HG02623 (cell line): Measurements from ENCODE around the gene KRT24.

Experiments
- ATAC-seq: cut with Tn5 transposase; IDR thresholded peaks from one replicate; pipeline ENCODE4 v1.9.1; 2021; ENCODE audit warnings: moderate library complexity; ENCODE audit not compliant: unreplicated experiment

The KRT24 gene

GRCh38 chr17:40695874-40696472 is 7.6 kb downstream of the KRT24 start:
- no peak for ATAC-seq

GRCh38 chr17:40694584-40694983 is 9.0 kb downstream of the KRT24 start:
- no peak for ATAC-seq

DNA sequence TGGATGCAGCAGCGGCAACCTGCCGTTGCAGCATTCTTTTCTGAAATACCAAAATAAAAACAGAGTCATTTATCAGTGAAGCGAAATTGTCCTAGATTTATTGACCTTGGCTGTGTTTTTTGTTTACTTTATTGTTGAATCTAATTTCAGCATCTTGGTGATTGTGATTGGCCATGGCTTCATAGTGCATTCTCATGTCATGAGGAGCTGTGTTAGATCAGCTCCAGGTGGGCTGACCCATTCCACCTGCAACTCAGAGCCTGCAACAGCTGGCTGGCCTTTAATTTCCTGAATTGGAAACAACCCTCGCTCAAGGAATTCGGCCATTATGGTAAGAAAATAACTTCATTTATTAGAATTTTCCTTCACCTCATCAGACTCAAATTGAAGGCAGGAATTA is 16.4 kb downstream of the KRT24 start:
- ATAC-seq, result no peak

DNA sequence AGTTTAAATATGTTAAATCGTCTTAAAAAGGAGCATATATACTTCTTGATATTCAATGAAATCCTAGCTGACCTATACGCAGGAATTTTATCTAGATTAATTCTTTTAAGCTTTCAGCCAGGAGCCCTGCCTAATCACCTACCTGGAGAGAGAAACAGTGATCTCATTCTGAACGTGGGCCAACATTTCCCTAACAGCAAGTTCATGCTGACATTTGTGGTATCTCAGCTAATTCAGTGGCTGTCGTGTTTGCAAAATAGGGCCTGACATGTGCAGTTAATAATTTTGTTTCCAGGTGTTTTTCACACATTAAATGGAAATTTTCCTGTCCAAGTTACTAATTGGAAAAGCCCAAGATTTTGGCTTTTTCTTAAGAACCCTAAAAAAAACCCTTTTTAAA is 17.4 kb downstream of the KRT24 start:
- no peak for ATAC-seq

- ATAC-seq, result no peak
Measured at GRCh38 chr17:40680998-40681397, 22.6 kb downstream of the KRT24 start.

DNA sequence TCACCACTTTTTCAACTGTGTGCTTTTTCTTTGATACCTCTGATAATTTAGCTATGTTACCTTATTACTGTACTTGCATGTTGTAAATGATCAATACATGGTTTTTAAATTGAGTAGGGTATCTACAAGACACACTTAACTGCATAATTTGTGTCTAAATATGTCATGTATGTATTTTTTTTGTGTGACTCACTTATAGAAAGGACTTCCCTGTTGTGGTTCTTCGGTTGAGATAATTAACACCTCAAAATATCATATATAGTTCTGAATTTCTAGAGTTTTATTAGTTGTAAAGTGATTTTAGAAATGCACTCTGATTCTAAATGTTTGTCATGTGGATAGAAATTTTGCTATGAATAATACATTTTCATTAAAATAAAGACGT is 24.0 kb downstream of the KRT24 start:
- no peak for ATAC-seq

GRCh38 chr17:40678902-40679522 is 24.5 kb downstream of the KRT24 start:
- ATAC-seq, result no peak

DNA sequence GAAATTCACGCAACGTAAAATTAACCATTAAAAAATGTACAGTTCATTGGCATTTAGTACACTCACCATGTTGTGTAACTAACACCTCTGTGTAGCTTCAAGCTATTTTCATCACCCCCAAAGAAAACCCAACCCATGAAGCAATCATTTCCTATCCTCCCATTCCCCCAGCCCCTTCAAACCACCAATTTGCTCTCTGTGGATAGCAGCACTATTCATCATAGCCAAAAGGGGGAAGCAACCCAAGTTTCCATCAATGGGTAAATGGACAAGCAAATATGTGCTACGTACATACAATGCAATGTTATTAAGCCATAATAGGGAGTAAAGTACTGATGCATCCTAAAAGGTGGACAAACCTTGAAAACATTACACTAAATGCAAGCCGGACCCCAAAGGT is 27.6 kb downstream of the KRT24 start:
- ATAC-seq, result no peak

- no peak for ATAC-seq
Measured at GRCh38 chr17:40672654-40673053, 30.9 kb downstream of the KRT24 start.

DNA sequence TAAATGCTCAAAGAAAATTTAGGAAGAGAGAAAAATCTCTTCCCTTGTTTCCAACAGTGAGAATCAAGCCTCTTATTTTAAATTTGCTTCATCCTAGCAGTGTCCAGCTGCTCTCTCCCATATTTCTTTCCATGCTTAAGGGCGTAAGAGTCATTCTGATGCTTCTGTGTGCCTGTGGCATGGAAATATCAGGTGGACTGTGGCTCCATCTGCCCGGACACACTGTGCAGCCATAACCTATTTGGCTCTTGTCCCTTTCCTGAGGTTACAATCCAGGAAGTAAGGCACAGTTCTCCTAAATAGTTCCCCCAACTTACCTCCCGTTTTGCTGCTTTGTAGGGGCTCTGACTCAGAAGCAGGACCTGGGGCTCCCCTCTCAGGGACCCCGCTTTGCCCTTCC is 32.3 kb downstream of the KRT24 start:
- no peak for ATAC-seq

DNA sequence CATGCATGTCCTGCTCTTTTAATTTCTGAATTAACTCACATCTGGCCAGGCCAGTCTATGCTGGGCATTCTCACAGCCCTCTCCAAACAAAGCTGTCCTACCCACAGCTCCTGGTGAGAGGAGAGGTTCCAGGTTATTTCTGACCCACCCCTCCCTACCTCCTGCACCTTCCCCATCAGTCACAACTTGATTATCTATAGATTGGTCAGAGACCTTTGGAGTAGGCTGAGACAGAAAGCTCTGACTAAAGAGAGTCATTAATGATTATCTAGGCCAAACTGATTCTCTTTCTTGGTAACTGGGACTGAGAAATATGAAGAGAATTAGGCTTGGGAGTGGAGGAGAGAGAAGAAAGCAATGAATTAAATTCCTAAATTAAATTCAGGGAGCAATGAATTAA is 37.2 kb downstream of the KRT24 start:
- no peak for ATAC-seq

GRCh38 chr17:40664582-40665333 is 38.8 kb downstream of the KRT24 start, which contains the start of gene KRT222:
TSS of gene KRT222 (minus strand) at chr17:40665177. CDS start at chr17:40665099, 78 bp downstream.
- ATAC-seq, result no peak

DNA sequence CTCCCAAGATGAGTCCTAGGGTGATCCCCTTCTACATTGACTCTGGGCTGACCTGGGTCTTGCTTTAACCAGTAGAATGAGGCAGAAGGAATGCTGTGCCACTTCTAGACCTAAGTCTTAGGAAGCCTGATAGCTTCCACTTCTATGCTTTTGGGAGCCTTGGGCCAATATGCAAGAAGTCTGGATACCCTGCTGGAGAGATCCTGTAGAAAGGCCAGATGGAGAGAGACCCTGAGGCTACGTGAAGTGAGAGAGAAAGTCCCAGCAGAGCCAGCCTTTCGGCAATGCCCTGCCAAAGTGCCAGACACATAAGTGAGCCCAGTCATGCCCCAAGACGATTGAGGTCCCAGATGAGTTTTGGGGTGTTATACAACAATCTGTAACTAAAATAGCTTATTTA is 40.3 kb downstream of the KRT24 start:
- no peak for ATAC-seq

DNA sequence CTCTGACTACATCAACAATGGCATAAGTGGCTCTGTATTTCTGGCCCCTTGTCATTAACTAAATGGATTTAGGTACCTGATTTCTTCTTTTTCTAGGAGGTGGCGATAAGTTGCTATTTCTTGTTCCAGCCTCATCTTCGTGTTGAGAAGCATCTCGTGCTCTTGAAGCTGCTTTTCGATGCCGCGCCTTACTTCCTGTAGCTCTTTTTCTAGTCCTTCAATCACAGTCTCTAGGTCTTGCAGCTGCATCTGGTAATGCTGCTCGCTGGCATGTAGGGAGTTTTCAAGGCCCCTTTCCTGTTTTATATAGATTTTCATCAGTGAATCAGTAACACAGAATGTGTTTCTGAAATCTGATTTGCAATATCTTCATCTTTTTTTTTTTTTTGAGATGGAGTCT is 43.6 kb downstream of the KRT24 start:
- no peak for ATAC-seq

GRCh38 chr17:40658396-40658795 is 45.2 kb downstream of the KRT24 start:
- no peak for ATAC-seq

DNA sequence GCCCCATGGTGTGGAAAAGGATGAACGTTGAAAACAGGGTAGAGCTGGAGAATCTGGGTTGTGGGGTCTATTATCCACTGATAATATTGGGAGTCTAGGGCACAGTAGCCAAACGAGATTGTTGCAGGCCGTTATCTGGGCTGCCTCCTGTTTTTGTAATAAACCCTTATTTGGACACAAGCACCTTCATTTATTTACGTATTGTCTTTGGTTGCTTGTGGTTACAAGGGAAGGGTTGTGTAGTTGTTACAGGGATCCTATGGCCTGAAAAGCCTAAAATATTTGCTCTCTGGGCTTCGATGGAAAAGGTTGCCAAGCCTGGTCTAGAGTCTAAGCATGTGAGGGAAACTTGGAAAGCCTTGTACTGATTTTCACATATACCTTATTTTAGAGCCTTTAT is 51.6 kb downstream of the KRT24 start:
- no peak for ATAC-seq

DNA sequence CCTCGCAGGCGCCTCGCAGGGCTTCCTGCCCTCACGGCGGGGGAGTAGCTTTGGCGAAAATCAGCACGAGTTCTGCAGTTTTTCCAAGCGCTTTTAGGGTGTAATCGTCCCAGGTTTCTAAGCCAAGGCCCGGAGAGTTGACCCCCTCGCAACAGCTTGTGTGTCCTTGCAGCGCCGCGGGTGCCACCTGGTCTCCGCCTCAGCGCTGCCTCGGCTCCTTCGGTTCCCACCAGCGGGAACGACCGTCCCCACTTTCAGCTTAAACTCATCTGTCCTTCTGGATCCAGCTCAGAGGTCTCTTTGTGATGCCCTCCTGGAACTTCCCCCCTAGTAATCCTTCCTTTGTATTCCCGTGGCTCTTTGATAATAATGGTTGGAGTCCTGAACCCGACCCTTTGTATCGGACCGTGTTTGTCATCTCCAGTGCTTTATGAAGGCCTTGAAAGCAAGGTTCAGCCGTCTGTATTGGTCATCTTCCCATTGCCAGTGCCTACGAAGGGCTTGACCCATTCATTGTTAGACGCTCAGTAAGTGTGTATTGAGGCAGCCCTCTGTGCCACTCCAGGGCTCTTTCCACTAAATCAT is 55.1 kb downstream of the KRT24 start:
- ATAC-seq, result peak; percentile 22
